Esophagus muscularis mucosa (tissue), 4 donors: Measurements from ENCODE around the gene KLF6. TPM values are rescaled to one million over a fixed set of nuclear protein-coding genes. Genes with fewer than 3 reads are reported as not detected.
A peak's percentile ranks its signal among the peaks of the same experiment; 100 is the strongest.

Source experiments
- DNase-seq: peaks from one replicate; pipeline ENCODE4 v3.0.0-alpha.2; 2017; ENCODE audit errors: extremely low spot score
- H3K27ac ChIP-seq, 4 donors: fragments of 200-600 bp; sonication (generic); replicated peaks in 1 of 4; 1 replicate in 3 of 4; 2 replicates in 1 of 4; pipeline ENCODE4 v1.5.1; 2016 to 2019; ENCODE audit warnings: mild to moderate bottlenecking in 1 of 4
- H3K27me3 ChIP-seq, 4 donors: fragments of 200-600 bp; sonication (generic); one replicate each; pipeline versions ENCODE4 v1.5.1 to v1.6.0; 2016 to 2019
- H3K36me3 ChIP-seq, 4 donors: fragments of 200-600 bp; sonication (generic); one replicate each; pipeline ENCODE4 v1.5.1; 2016 to 2019
- H3K4me1 ChIP-seq, 4 donors: fragments of 200-600 bp; sonication (generic); one replicate each; pipeline ENCODE4 v1.5.1; 2016 to 2019
- H3K4me3 ChIP-seq, 4 donors: fragments of 200-600 bp; sonication (generic); 1 replicate in 2 of 4; 2 replicates in 2 of 4; pipeline ENCODE4 v1.5.1; 2016 to 2019; ENCODE audit warnings: mild to moderate bottlenecking in 4 of 4, moderate library complexity in 1 of 4
- H3K9me3 ChIP-seq, 4 donors: fragments of 200-600 bp; sonication (generic); 1 replicate in 3 of 4; 2 replicates in 1 of 4; pipeline ENCODE4 v1.5.1; 2016 to 2019
- EP300 ChIP-seq: sonication (generic); formaldehyde crosslinking; IDR thresholded peaks from one replicate; pipeline ENCODE4 v1.6.1; 2017; ENCODE audit warnings: antibody characterized with exemption
- POLR2A ChIP-seq: fragments of 450-650 bp; IDR thresholded peaks from one replicate; pipeline ENCODE4 v1.6.1; 2017; ENCODE audit warnings: antibody characterized with exemption, moderate library complexity, mild to moderate bottlenecking, low read depth
- POLR2AphosphoS5 ChIP-seq, 2 donors: sonication (generic); formaldehyde crosslinking; IDR thresholded peaks; one replicate each; pipeline ENCODE4 v1.6.1; 2017; ENCODE audit warnings: antibody characterized with exemption in 2 of 2
- WGBS: methylation state at CpG from one replicate; pipeline ENCODE4 v1.1.5; 2018; 5-methylcytosine and 5-hydroxymethylcytosine counted together
- intact Hi-C: fragments of 100-400 bp; cut with DNase I; formaldehyde crosslinking; loops from one replicate; pipeline ENCODE4 v1.15.1; 2023
- total RNA-seq, 4 donors: library from RNA; depleted of rRNA; stranded (reverse); fragments of >200 nt; gene quantifications; one replicate each; pipeline versions ENCODE4 v1.1.0 to v1.2.1, GENCODE V29; 2016
- TF ChIP-seq, protein P1 (sequence below), 3 experiments: fragments of 200-600 bp in 2 of 3; fragments of 450-650 bp in 1 of 3; sonication (generic) in 2 of 3; IDR thresholded peaks; one replicate each; pipeline ENCODE4 v1.5.1; 2017 to 2019; ENCODE audit warnings: antibody characterized with exemption in 3 of 3, mild to moderate bottlenecking in 2 of 3, moderate library complexity in 1 of 3

Gene KLF6
- total RNA-seq, 4 donors from 2014 or later = 114 to 145 (median 123) TPM

- Histone ChIP-seq H3K27ac (no peak overlapping the region), H3K9me3 (no peaks in the 10 kb centered on the region), H3K4me3 (no peak overlapping the region), H3K27me3 (no peaks in the 10 kb centered on the region), H3K4me1 (peaks cover 28 to 31% (median 29%) of the 10 kb centered on the region in 4 donors), H3K36me3 (no peaks in the 10 kb centered on the region)
- TF ChIP-seq, protein P1, sequence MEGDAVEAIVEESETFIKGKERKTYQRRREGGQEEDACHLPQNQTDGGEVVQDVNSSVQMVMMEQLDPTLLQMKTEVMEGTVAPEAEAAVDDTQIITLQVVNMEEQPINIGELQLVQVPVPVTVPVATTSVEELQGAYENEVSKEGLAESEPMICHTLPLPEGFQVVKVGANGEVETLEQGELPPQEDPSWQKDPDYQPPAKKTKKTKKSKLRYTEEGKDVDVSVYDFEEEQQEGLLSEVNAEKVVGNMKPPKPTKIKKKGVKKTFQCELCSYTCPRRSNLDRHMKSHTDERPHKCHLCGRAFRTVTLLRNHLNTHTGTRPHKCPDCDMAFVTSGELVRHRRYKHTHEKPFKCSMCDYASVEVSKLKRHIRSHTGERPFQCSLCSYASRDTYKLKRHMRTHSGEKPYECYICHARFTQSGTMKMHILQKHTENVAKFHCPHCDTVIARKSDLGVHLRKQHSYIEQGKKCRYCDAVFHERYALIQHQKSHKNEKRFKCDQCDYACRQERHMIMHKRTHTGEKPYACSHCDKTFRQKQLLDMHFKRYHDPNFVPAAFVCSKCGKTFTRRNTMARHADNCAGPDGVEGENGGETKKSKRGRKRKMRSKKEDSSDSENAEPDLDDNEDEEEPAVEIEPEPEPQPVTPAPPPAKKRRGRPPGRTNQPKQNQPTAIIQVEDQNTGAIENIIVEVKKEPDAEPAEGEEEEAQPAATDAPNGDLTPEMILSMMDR (IDR thresholded peaks at IDR 0.05) = no peak
- TF ChIP-seq EP300 (no peak), POLR2A (no peak), POLR2AphosphoS5 (IDR thresholded peaks at IDR 0.05) (no peak)
- intact Hi-C loops = no loop called here
- WGBS = 95% methylated on average over 13 of the region's 15 CpGs
- peak; percentile 81 for DNase-seq
Measured at GRCh38 chr10:3813986-3814837, 29.2 kb upstream of the KLF6 start.

DNA sequence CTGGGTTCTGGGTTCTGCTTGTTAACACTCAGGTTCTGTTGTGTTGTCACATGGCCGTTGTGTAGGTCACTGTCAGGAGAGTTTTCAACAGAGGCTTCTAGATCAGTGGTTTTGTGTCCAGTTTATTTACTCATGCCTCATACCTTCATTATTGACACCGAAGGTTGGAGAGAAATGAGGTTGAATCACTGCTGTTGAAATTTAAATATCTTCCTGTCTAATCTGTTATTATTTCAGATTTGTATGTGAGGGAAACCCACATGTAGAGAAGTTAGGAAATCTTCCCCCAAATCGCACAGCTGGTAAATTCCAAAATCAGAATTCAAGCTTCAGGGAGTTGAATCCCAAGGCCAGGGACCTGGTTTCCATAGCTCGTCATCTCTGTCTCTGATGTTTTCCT, 28.3 kb upstream of the KLF6 start:
- Histone ChIP-seq H3K4me1 (peaks cover 34 to 40% (median 38%) of the 10 kb centered on the region in 4 donors), H3K27me3 (no peaks in the 10 kb centered on the region), H3K4me3 (no peak overlapping the region), H3K36me3 (no peaks in the 10 kb centered on the region), H3K9me3 (no peaks in the 10 kb centered on the region), H3K27ac (no peak overlapping the region)
- TF ChIP-seq POLR2A (no peak), POLR2AphosphoS5 (IDR thresholded peaks at IDR 0.05) (no peak), EP300 (no peak)
- TF ChIP-seq, protein P1 (IDR thresholded peaks at IDR 0.05) = no peak
- intact Hi-C loops = no loop called here
- WGBS = 95% methylated on average over 4 of the region's 4 CpGs
- DNase-seq = peak; percentile 37

- Histone ChIP-seq H3K4me3 (no peak overlapping the region), H3K9me3 (no peaks in the 10 kb centered on the region), H3K36me3 (no peaks in the 10 kb centered on the region), H3K27ac (peak overlapping the region; percentile 78 to 83 (median 79)), H3K4me1 (peaks cover 43 to 51% (median 49%) of the 10 kb centered on the region in 4 donors), H3K27me3 (no peaks in the 10 kb centered on the region)
- intact Hi-C loops = no loop called here
- TF ChIP-seq POLR2A = no peak
- TF ChIP-seq, protein P1 (IDR thresholded peaks at IDR 0.05) = no peak
- no peak for TF ChIP-seq POLR2AphosphoS5 (IDR thresholded peaks at IDR 0.05)
- TF ChIP-seq EP300 = no peak
- DNase-seq = no peak
- 85% methylated on average over 7 of the region's 7 CpGs for WGBS
Measured at GRCh38 chr10:3812141-3812540, 27.1 kb upstream of the KLF6 start.

DNA sequence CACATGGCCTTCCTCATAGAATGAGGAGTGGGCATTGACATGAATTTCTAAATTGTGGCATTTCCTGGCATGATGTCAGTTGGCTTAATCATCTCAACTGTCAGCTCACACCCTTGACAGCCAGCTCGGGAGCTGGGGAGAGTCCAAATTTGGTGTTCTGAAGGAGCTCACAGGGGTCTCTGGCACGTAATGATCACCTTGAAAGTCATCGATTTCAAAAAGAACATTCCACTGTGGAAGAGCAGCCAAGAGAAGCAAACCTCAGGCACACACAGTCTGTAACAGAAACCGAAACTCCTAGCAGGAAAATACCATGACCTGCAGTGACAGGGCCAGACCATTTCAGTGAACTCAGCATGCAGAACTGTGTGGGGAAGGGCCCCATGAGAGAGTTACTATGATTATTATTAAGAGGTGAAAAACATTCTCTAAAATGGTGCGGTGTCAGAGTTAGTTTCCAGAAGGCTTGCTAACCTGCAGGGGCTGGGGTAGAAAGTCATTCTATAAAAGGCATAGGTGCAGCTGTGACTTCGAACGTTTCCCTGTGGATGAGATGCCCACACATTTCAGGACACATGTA, 26.4 kb upstream of the KLF6 start:
- Histone ChIP-seq H3K4me3 (peak overlapping the region; percentile 9 to 38 (median 19)), H3K36me3 (no peaks in the 10 kb centered on the region), H3K9me3 (no peaks in the 10 kb centered on the region), H3K27me3 (no peaks in the 10 kb centered on the region), H3K4me1 (peaks cover 51 to 59% (median 57%) of the 10 kb centered on the region in 4 donors), H3K27ac (peak overlapping the region; percentile 78 to 83 (median 79))
- intact Hi-C loops = no loop called here
- WGBS = 11% methylated on average over 7 of the region's 7 CpGs
- peak; percentile 56 to 81 for TF ChIP-seq POLR2AphosphoS5 (IDR thresholded peaks at IDR 0.05)
- TF ChIP-seq, protein P1 (IDR thresholded peaks at IDR 0.05) = no peak
- DNase-seq = peak; percentile 91
